Stimulated activated CD8-positive, alpha-beta memory T cell treated with anti-CD3 and anti-CD28 coated beads, Interleukin-15, amount 100 ng/mL, for 24 hours (primary cell): ENCODE results near the gene SMARCA2.

Experiments
- DNase-seq: peaks from one replicate; pipeline ENCODE4 v3.0.0-alpha.2; 2020; ENCODE audit warnings: low read depth

Gene SMARCA2

GRCh38 chr9:2096376-2096970 is 81.3 kb downstream of the SMARCA2 start:
- no peak for DNase-seq

GRCh38 chr9:2106666-2107065 is 91.5 kb downstream of the SMARCA2 start:
- no peak for DNase-seq

- no peak for DNase-seq
Observed at GRCh38 chr9:2107906-2108451, 92.8 kb downstream of the SMARCA2 start.

- no peak for DNase-seq
Observed at GRCh38 chr9:2109069-2109650, 94.0 kb downstream of the SMARCA2 start.

GRCh38 chr9:2110036-2110435 is 94.9 kb downstream of the SMARCA2 start:
- no peak for DNase-seq

GRCh38 chr9:2116073-2116472 is 100.9 kb downstream of the SMARCA2 start:
- no peak for DNase-seq

GRCh38 chr9:2117527-2117926 is 102.4 kb downstream of the SMARCA2 start:
- DNase-seq = no peak

- no peak for DNase-seq
Observed at GRCh38 chr9:2119566-2119965, 104.4 kb downstream of the SMARCA2 start.

- no peak for DNase-seq
Observed at GRCh38 chr9:2120926-2121689, 106.0 kb downstream of the SMARCA2 start.

- DNase-seq = no peak
Observed at GRCh38 chr9:2122299-2122698, 107.2 kb downstream of the SMARCA2 start.

- no peak for DNase-seq
Observed at GRCh38 chr9:2125906-2126305, 110.8 kb downstream of the SMARCA2 start.

- DNase-seq = no peak
Observed at GRCh38 chr9:2126331-2126803, 111.2 kb downstream of the SMARCA2 start.

GRCh38 chr9:2127486-2127885 is 112.3 kb downstream of the SMARCA2 start:
- DNase-seq = no peak

- no peak for DNase-seq
Observed at GRCh38 chr9:2128141-2128540, 113.0 kb downstream of the SMARCA2 start.

GRCh38 chr9:2128618-2129017 is 113.5 kb downstream of the SMARCA2 start:
- no peak for DNase-seq

- no peak for DNase-seq
Observed at GRCh38 chr9:2130941-2131340, 115.8 kb downstream of the SMARCA2 start.

GRCh38 chr9:2132484-2133082 is 117.4 kb downstream of the SMARCA2 start:
- no peak for DNase-seq

GRCh38 chr9:2134391-2134790 is 119.2 kb downstream of the SMARCA2 start:
- no peak for DNase-seq

- DNase-seq = no peak
Observed at GRCh38 chr9:2138646-2139045, 123.5 kb downstream of the SMARCA2 start.

- DNase-seq = no peak
Observed at GRCh38 chr9:2140600-2141223, 125.6 kb downstream of the SMARCA2 start.

- DNase-seq = no peak
Observed at GRCh38 chr9:2142212-2142611, 127.1 kb downstream of the SMARCA2 start.

GRCh38 chr9:2144619-2145018 is 129.5 kb downstream of the SMARCA2 start:
- no peak for DNase-seq
